Measurements from ENCODE around the gene GRID2.

DNA sequence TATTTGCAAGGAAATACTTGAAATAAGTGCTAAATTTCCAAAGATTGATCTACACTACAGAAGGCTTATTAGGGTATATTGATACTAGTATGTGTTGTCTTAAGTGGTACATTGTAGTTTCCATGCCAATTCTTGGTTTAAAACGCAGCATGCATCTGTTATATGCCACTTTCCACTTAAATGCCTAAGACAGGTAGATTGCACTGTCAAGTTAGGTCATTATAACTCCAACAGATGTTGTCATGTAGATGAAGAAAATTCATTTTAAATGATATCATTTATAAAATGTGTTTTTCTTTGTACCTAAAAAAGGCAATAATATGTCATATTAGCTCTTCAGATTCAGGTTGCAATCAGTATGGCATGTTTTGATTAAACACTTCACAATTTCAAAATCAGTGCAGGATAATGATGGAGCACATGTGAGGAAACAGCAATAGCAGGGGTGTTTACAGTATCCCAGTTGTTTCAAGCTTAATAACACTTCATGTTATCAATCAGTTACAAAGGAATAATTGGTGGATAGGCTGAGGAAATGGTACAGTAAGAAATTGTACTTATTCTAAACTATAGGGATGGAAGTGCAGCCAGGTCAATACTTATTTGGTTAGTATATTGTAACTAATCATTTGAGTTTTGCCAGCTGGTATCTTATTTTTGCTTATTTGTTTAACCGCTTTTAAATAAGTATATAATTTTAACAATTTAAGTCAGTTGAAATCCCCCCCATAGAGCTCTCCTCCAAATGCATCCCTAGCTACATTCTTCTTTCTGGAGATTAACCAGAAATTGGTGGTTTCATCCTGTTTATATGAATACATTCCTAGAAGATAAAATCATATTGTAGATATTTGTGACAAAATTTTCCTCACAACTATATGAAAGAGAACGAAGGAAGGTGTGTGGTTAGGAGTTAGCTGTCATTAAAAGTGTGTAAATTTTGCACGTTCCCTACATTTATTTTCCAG, 1070.4 kb downstream of the GRID2 start:
- TF ChIP-seq POLR2A (IDR thresholded peaks at IDR 0.05): no peak
- no peak for TF ChIP-seq POLR2AphosphoS5 (IDR thresholded peaks at IDR 0.05)

Measured in transverse colon (tissue), 3 donors.